NB4 (cell line): ENCODE results near the gene IKZF4.

ENCODE experiments used
- POLR2A ChIP-seq: IDR thresholded peaks from 2 replicates; pipeline ENCODE4 v1.6.1; 2011; ENCODE audit warnings: mild to moderate bottlenecking; ENCODE audit not compliant: insufficient read length; ENCODE audit errors: extremely low read depth
- TF ChIP-seq, protein P1 (sequence below): IDR thresholded peaks from one replicate; pipeline ENCODE4 v1.5.1; 2012; ENCODE audit warnings: low read depth, low read length
- TF ChIP-seq, protein P2 (sequence below): IDR thresholded peaks from 2 replicates; pipeline ENCODE4 v1.6.1; 2011; ENCODE audit warnings: low read depth, low read length

DNA sequence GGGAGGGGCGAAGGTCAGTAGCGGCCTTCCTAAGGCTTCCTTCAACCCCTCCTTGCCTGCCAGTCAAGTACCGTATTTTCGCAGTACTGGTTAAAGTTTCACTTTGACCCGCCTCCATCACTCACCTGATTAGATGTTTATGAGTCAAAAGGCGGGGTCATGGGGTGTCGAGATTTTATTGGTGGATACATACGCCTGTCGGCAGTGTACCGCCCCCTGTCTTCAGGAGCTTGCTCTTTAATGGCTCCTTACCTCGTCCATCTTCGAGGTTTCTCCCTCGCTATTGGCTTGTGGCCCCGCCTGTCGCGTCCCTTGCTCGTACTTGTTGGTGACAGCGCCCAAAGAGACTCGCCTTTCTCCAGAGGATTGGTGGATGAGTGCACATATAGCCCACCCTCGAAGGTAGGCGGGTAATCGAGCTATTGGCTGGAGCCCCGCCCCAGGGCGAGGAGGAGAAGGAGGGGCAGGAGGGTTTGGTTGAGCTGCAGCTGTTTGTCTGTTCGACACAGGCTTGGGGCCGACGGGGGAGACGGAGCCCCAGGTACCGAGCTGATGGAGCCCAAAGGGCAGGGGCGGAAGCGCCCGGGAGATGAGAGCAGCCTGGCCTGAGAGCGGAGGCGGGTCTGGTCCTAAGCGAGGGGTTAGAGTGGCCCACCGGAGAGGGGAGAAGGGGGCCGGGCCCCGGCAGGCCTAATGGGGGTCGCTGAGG is 47.1 kb upstream of the IKZF4 start, which contains the start of gene RAB5B:
- TF ChIP-seq, protein P1, sequence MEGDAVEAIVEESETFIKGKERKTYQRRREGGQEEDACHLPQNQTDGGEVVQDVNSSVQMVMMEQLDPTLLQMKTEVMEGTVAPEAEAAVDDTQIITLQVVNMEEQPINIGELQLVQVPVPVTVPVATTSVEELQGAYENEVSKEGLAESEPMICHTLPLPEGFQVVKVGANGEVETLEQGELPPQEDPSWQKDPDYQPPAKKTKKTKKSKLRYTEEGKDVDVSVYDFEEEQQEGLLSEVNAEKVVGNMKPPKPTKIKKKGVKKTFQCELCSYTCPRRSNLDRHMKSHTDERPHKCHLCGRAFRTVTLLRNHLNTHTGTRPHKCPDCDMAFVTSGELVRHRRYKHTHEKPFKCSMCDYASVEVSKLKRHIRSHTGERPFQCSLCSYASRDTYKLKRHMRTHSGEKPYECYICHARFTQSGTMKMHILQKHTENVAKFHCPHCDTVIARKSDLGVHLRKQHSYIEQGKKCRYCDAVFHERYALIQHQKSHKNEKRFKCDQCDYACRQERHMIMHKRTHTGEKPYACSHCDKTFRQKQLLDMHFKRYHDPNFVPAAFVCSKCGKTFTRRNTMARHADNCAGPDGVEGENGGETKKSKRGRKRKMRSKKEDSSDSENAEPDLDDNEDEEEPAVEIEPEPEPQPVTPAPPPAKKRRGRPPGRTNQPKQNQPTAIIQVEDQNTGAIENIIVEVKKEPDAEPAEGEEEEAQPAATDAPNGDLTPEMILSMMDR, result no peak
- TF ChIP-seq, protein P2, sequence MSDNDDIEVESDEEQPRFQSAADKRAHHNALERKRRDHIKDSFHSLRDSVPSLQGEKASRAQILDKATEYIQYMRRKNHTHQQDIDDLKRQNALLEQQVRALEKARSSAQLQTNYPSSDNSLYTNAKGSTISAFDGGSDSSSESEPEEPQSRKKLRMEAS, result 0 out of 2 replicates have a peak, but pooled peaks have one; percentile 34
- peak; percentile 86 for TF ChIP-seq POLR2A
